ENCODE data around the gene GOLIM4.

DNA sequence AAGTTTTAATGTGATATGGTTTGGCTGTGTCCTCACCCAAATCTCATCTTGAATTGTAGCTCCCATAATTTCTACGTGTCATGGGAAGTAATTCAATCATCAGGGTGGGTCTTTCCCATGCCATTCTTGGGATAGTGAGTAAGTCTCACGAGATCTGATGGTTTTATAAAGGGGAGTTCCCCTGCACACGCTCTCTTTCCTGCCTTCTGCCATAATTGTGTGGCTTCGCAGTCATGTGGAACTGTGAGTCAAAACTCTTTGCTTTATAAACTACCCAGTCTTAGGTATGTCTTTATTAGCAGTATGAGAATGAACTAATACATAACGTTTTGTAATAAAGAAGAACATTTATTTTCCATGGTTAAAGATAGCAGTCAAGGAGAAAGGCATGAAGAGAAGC is 39.2 kb upstream of the GOLIM4 start:
- TF ChIP-seq, protein P1, sequence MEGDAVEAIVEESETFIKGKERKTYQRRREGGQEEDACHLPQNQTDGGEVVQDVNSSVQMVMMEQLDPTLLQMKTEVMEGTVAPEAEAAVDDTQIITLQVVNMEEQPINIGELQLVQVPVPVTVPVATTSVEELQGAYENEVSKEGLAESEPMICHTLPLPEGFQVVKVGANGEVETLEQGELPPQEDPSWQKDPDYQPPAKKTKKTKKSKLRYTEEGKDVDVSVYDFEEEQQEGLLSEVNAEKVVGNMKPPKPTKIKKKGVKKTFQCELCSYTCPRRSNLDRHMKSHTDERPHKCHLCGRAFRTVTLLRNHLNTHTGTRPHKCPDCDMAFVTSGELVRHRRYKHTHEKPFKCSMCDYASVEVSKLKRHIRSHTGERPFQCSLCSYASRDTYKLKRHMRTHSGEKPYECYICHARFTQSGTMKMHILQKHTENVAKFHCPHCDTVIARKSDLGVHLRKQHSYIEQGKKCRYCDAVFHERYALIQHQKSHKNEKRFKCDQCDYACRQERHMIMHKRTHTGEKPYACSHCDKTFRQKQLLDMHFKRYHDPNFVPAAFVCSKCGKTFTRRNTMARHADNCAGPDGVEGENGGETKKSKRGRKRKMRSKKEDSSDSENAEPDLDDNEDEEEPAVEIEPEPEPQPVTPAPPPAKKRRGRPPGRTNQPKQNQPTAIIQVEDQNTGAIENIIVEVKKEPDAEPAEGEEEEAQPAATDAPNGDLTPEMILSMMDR (IDR thresholded peaks at IDR 0.05; ENCODE audit: poor library complexity): no peak
- TF ChIP-seq EZH2 (IDR thresholded peaks at IDR 0.05; ENCODE audit: borderline replicate concordance): no peak
